Putamen (tissue), 1 donor: ENCODE measurements around the gene UBASH3B.

ENCODE experiments used
- DNase-seq: peaks from one replicate; pipeline ENCODE4 v3.0.0-alpha.2; 2016; ENCODE audit warnings: low spot score

UBASH3B gene

GRCh38 chr11:122784325-122784955 is 128.9 kb downstream of the UBASH3B start:
- DNase-seq, result no peak

- DNase-seq, result no peak
Observed at GRCh38 chr11:122785031-122785541, 129.6 kb downstream of the UBASH3B start.

- no peak for DNase-seq
Observed at GRCh38 chr11:122786896-122787295, 131.4 kb downstream of the UBASH3B start.

GRCh38 chr11:122788781-122789535 is 133.4 kb downstream of the UBASH3B start:
- no peak for DNase-seq

GRCh38 chr11:122789907-122790306 is 134.4 kb downstream of the UBASH3B start:
- DNase-seq, result no peak

- DNase-seq, result no peak
Observed at GRCh38 chr11:122791411-122791810, 135.9 kb downstream of the UBASH3B start.

GRCh38 chr11:122791836-122792235 is 136.3 kb downstream of the UBASH3B start:
- no peak for DNase-seq

GRCh38 chr11:122793515-122793914 is 138.0 kb downstream of the UBASH3B start:
- no peak for DNase-seq

GRCh38 chr11:122795307-122795706 is 139.8 kb downstream of the UBASH3B start:
- DNase-seq, result no peak

GRCh38 chr11:122796128-122796717 is 140.7 kb downstream of the UBASH3B start:
- no peak for DNase-seq

GRCh38 chr11:122797651-122798050 is 142.1 kb downstream of the UBASH3B start:
- DNase-seq, result no peak

GRCh38 chr11:122799406-122800105 is 144.0 kb downstream of the UBASH3B start:
- no peak for DNase-seq

GRCh38 chr11:122802876-122803275 is 147.4 kb downstream of the UBASH3B start:
- no peak for DNase-seq

- DNase-seq, result no peak
Observed at GRCh38 chr11:122803306-122803705, 147.8 kb downstream of the UBASH3B start.

- no peak for DNase-seq
Observed at GRCh38 chr11:122803716-122804115, 148.2 kb downstream of the UBASH3B start.

- DNase-seq, result no peak
Observed at GRCh38 chr11:122804161-122804560, 148.6 kb downstream of the UBASH3B start.

GRCh38 chr11:122804796-122805195 is 149.3 kb downstream of the UBASH3B start:
- DNase-seq, result no peak

GRCh38 chr11:122807731-122808477 is 152.4 kb downstream of the UBASH3B start:
- no peak for DNase-seq

- DNase-seq, result no peak
Observed at GRCh38 chr11:122808478-122808869, 153.0 kb downstream of the UBASH3B start.

- no peak for DNase-seq
Observed at GRCh38 chr11:122809866-122810265, 154.3 kb downstream of the UBASH3B start.

GRCh38 chr11:122811721-122812120 is 156.2 kb downstream of the UBASH3B start:
- no peak for DNase-seq

- DNase-seq, result no peak
Observed at GRCh38 chr11:122812638-122813037, 157.1 kb downstream of the UBASH3B start.
